ENCODE data around the gene TCP11. TPM values are rescaled to one million over a fixed set of nuclear protein-coding genes. Genes with fewer than 3 reads are reported as not detected.

Gene TCP11
- total and polyA plus RNA-seq, 2 donors (not counting 1 experiment from before 2014, with no cell fraction given): not detected

GRCh38 chr6:35079311-35080000 is 61.7 kb downstream of the TCP11 start:
- Mint-ChIP-seq H3K27ac (no peak overlapping the region), H3K27me3 (no peaks in the 10 kb centered on the region), H3K9me3 (ENCODE audit: insufficient read depth) (no peaks in the 10 kb centered on the region), H3K4me1 (no peaks in the 10 kb centered on the region), H3K4me3 (no peak overlapping the region)
- Histone ChIP-seq H3K4me3 (ENCODE audit: control extremely low read depth in 1 of 5, extremely low read depth in 1 of 5, insufficient read depth in 1 of 5, low read depth in 2 of 5, low read length in 4 of 5) (no peak overlapping the region), H4K20me1 (ENCODE audit: control insufficient read depth, insufficient read depth, low read length, poor library complexity, severe bottlenecking) (no peaks in the 10 kb centered on the region), H3K4me2 (replicated peaks; ENCODE audit: low read depth, low read length, poor library complexity, severe bottlenecking) (no peak overlapping the region), H3K79me2 (ENCODE audit: control insufficient read depth, insufficient read depth, low read length) (no peaks in the 10 kb centered on the region), H3K36me3 (replicated peaks in 1 of 2; ENCODE audit: control extremely low read depth in 1 of 2, control insufficient read depth in 1 of 2, extremely low read depth in 1 of 2, insufficient read depth in 2 of 2, low read length in 1 of 2) (peaks cover 0 to 31% of the 10 kb centered on the region in 2 experiments), H3K4me1 (ENCODE audit: control insufficient read depth in 2 of 2, insufficient read depth in 2 of 2, low read length in 2 of 2) (no peaks in the 10 kb centered on the region), H3K9ac (ENCODE audit: low read length) (no peak overlapping the region), H3K27me3 (replicated peaks in 1 of 4; ENCODE audit: control extremely low read depth in 1 of 4, control insufficient read depth in 3 of 4, insufficient read depth in 4 of 4, low read length in 3 of 4) (no peaks in the 10 kb centered on the region), H3K9me3 (ENCODE audit: control extremely low read depth in 1 of 3, control insufficient read depth in 2 of 3, insufficient read depth in 1 of 3, low read length in 2 of 3) (no peaks in the 10 kb centered on the region), H2AFZ (ENCODE audit: insufficient read depth, low read depth, low read length, poor library complexity, severe bottlenecking) (no peak overlapping the region), H3K27ac (ENCODE audit: low read length in 2 of 2) (no peak overlapping the region)
- ATAC-seq (ENCODE audit: low read depth) (no peak), DNase-seq (no peak)
- no peak for TF ChIP-seq EZH2 (IDR thresholded peaks at IDR 0.05; ENCODE audit: borderline replicate concordance, insufficient read depth, low read depth, low read length, poor library complexity, severe bottlenecking)
- no peak for TF ChIP-seq CTCF (IDR thresholded peaks at IDR 0.05)
- WGBS (ENCODE audit: insufficient coverage): 96% methylated on average over 22 of the region's 23 CpGs
- ChIA-PET POLR2A (no interaction called here), CTCF (no interaction called here)
- intact Hi-C loops (cut with micrococcal nuclease): no loop called here

- no peak for TF ChIP-seq EZH2 (IDR thresholded peaks at IDR 0.05; ENCODE audit: borderline replicate concordance, insufficient read depth, low read depth, low read length, poor library complexity, severe bottlenecking)
- no peak overlapping the region for H3K9ac ChIP-seq (ENCODE audit: low read length)
These were observed 62.2 kb downstream of the TCP11 start for GRCh38 chr6:35078896-35079295.

More at GRCh38 chr6:35078896-35079295, 62.2 kb downstream of the TCP11 start:
- Mint-ChIP-seq H3K4me3 (no peak overlapping the region), H3K9me3 (ENCODE audit: insufficient read depth) (no peaks in the 10 kb centered on the region), H3K27me3 (no peaks in the 10 kb centered on the region), H3K4me1 (no peaks in the 10 kb centered on the region), H3K27ac (no peak overlapping the region)
- H3K36me3 ChIP-seq (replicated peaks in 1 of 2; ENCODE audit: control extremely low read depth in 1 of 2, control insufficient read depth in 1 of 2, extremely low read depth in 1 of 2, insufficient read depth in 2 of 2, low read length in 1 of 2): peaks cover 0 to 30% of the 10 kb centered on the region in 2 experiments
- ChIA-PET POLR2A (no interaction called here), CTCF (no interaction called here)
- no peaks in the 10 kb centered on the region for H3K9me3 ChIP-seq (ENCODE audit: control extremely low read depth in 1 of 3, control insufficient read depth in 2 of 3, insufficient read depth in 1 of 3, low read length in 2 of 3)
- intact Hi-C loops (cut with micrococcal nuclease): no loop called here
- no peak for ATAC-seq (ENCODE audit: low read depth)
- no peaks in the 10 kb centered on the region for H3K4me1 ChIP-seq (ENCODE audit: control insufficient read depth in 2 of 2, insufficient read depth in 2 of 2, low read length in 2 of 2)
- no peak overlapping the region for H3K4me2 ChIP-seq (replicated peaks; ENCODE audit: low read depth, low read length, poor library complexity, severe bottlenecking)
- no peak overlapping the region for H3K27ac ChIP-seq (ENCODE audit: low read length in 2 of 2)
- H4K20me1 ChIP-seq (ENCODE audit: control insufficient read depth, insufficient read depth, low read length, poor library complexity, severe bottlenecking): no peaks in the 10 kb centered on the region
- H3K27me3 ChIP-seq (replicated peaks in 1 of 4; ENCODE audit: control extremely low read depth in 1 of 4, control insufficient read depth in 3 of 4, insufficient read depth in 4 of 4, low read length in 3 of 4): no peaks in the 10 kb centered on the region
- H2AFZ ChIP-seq (ENCODE audit: insufficient read depth, low read depth, low read length, poor library complexity, severe bottlenecking): no peak overlapping the region
- H3K79me2 ChIP-seq (ENCODE audit: control insufficient read depth, insufficient read depth, low read length): no peaks in the 10 kb centered on the region
- WGBS (ENCODE audit: insufficient coverage): 100% methylated on average over 10 of the region's 11 CpGs
- H3K4me3 ChIP-seq (ENCODE audit: control extremely low read depth in 1 of 5, extremely low read depth in 1 of 5, insufficient read depth in 1 of 5, low read depth in 2 of 5, low read length in 4 of 5): no peak overlapping the region
- no peak for DNase-seq

All from B cell (primary cell).